Measurements from ENCODE around the gene SFTA2.

SFTA2 gene

DNA sequence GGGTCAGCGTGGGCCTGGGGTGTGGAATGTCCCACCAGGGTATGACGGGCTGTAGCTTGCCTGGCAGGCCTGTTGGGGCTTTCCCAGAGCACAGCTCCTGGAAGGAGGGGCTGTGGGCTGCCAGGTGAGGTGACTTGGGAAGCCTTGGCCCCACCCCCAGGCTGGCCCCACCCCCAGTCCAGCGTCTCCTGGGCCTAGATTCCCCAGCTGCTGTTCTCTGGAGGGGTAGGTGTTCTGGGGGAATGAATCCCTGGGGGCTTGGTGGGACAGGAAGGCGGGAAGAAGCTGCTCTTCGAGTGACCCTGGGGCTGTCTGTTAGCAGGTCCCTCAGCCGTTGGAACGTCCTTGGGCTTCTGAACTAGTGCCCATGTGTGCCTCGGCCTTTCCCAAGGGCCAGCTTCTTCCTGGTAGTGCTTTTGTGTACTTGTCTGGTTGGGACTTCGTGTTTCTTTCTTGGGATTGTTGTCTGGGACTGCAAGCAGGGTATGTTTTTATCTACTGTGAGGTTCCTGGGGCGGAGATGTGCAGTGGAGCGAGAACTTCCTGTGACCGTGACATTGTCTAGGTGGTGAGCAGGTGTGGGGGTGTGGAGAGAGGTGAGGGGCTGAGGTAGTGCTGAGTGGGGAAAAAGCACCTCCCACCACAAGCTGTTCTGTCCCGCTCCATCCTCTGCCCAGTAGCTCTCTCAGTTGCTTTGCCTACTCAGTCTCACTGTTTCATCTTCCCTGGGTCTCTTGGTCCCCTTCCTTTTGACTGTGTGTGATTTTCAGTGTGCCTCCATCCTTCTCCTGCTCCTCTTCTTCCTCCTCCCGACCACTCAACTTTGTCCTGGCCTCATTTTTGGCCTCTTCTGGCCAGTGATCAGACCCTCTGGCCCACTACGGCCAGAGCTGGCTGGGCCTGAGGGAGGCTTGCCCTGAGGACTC is 48.9 kb downstream of the SFTA2 start:
- TF ChIP-seq BACH2 (CRISPR knock-in tag; IDR thresholded peaks at IDR 0.05; ENCODE audit: borderline replicate concordance) = no peak
- no peak for TF ChIP-seq CSDC2 (CRISPR knock-in tag; IDR thresholded peaks at IDR 0.05)
- no peak for TF ChIP-seq RARB (CRISPR knock-in tag; IDR thresholded peaks at IDR 0.05)
- TF ChIP-seq ZNF70 (CRISPR knock-in tag; IDR thresholded peaks at IDR 0.05) = no peak
- no peak for TF ChIP-seq PPARA (CRISPR knock-in tag; IDR thresholded peaks at IDR 0.05; ENCODE audit: borderline replicate concordance)
- TF ChIP-seq, protein P1, sequence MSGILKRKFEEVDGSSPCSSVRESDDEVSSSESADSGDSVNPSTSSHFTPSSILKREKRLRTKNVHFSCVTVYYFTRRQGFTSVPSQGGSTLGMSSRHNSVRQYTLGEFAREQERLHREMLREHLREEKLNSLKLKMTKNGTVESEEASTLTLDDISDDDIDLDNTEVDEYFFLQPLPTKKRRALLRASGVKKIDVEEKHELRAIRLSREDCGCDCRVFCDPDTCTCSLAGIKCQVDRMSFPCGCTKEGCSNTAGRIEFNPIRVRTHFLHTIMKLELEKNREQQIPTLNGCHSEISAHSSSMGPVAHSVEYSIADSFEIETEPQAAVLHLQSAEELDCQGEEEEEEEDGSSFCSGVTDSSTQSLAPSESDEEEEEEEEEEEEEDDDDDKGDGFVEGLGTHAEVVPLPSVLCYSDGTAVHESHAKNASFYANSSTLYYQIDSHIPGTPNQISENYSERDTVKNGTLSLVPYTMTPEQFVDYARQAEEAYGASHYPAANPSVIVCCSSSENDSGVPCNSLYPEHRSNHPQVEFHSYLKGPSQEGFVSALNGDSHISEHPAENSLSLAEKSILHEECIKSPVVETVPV (CRISPR knock-in tag; IDR thresholded peaks at IDR 0.05) = no peak
- no peak for TF ChIP-seq ESRRG (CRISPR knock-in tag; IDR thresholded peaks at IDR 0.05)
- TF ChIP-seq OSR1 (CRISPR knock-in tag; IDR thresholded peaks at IDR 0.05) = no peak
- TF ChIP-seq, protein P2, sequence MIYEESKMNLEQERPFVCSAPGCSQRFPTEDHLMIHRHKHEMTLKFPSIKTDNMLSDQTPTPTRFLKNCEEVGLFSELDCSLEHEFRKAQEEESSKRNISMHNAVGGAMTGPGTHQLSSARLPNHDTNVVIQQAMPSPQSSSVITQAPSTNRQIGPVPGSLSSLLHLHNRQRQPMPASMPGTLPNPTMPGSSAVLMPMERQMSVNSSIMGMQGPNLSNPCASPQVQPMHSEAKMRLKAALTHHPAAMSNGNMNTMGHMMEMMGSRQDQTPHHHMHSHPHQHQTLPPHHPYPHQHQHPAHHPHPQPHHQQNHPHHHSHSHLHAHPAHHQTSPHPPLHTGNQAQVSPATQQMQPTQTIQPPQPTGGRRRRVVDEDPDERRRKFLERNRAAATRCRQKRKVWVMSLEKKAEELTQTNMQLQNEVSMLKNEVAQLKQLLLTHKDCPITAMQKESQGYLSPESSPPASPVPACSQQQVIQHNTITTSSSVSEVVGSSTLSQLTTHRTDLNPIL (CRISPR knock-in tag; IDR thresholded peaks at IDR 0.05; ENCODE audit: low read depth) = no peak
- no peak for TF ChIP-seq ISL1 (CRISPR knock-in tag; IDR thresholded peaks at IDR 0.05)
- TF ChIP-seq ZNF565 (CRISPR knock-in tag; conservative IDR thresholded peaks at IDR 0.05; ENCODE audit: low read depth) = no peak
- TF ChIP-seq ARNTL (CRISPR knock-in tag; IDR thresholded peaks at IDR 0.05; ENCODE audit: borderline replicate concordance, low read depth) = no peak
- no peak for TF ChIP-seq ZNF8 (CRISPR knock-in tag; IDR thresholded peaks at IDR 0.05)
- TF ChIP-seq, protein P3, sequence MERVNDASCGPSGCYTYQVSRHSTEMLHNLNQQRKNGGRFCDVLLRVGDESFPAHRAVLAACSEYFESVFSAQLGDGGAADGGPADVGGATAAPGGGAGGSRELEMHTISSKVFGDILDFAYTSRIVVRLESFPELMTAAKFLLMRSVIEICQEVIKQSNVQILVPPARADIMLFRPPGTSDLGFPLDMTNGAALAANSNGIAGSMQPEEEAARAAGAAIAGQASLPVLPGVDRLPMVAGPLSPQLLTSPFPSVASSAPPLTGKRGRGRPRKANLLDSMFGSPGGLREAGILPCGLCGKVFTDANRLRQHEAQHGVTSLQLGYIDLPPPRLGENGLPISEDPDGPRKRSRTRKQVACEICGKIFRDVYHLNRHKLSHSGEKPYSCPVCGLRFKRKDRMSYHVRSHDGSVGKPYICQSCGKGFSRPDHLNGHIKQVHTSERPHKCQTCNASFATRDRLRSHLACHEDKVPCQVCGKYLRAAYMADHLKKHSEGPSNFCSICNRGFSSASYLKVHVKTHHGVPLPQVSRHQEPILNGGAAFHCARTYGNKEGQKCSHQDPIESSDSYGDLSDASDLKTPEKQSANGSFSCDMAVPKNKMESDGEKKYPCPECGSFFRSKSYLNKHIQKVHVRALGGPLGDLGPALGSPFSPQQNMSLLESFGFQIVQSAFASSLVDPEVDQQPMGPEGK (CRISPR knock-in tag; IDR thresholded peaks at IDR 0.05; ENCODE audit: borderline replicate concordance) = no peak
- TF ChIP-seq ZFP30 (CRISPR knock-in tag; IDR thresholded peaks at IDR 0.05) = no peak
- TF ChIP-seq GLIS3 (CRISPR knock-in tag; IDR thresholded peaks at IDR 0.05) = no peak
- TF ChIP-seq SNAI2 (CRISPR knock-in tag; IDR thresholded peaks at IDR 0.05) = no peak
- no peak for TF ChIP-seq ZFP3 (CRISPR knock-in tag; IDR thresholded peaks at IDR 0.05)
- no peak for ATAC-seq

DNA sequence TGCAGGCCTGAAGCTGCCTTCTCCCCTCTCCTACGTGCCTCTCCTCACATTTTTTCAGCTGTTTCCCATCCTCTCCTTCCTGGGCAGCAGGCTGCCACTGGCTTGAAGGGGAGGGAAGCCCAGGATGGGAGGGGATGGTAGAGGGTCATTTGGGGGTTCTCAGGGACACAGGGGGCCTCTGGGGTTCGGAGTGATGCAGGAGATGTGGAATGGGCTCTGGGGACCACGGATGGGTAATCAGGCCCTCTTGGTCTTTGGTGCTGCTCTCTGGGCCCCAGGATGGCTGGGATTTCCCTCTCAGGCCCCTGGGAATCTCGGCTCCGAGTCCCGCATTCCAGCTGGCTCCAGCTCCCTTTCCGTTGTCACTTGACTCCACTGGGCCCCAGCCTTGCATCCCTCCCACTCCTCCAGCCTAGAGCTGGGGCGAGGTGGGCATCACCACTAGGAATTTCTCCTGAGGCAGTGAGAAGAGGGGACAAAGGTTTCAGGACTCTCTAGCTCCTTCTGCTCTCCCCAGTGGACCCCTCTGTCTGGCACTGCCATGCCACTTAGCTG is 49.7 kb downstream of the SFTA2 start:
- ATAC-seq = no peak
- TF ChIP-seq ZNF8 (CRISPR knock-in tag; IDR thresholded peaks at IDR 0.05) (no peak), TOX (CRISPR knock-in tag; IDR thresholded peaks at IDR 0.05; ENCODE audit: borderline replicate concordance) (no peak), BACH2 (CRISPR knock-in tag; IDR thresholded peaks at IDR 0.05; ENCODE audit: borderline replicate concordance) (no peak), ZFP30 (CRISPR knock-in tag; IDR thresholded peaks at IDR 0.05) (no peak), CSDC2 (CRISPR knock-in tag; IDR thresholded peaks at IDR 0.05) (no peak), ZNF70 (CRISPR knock-in tag; IDR thresholded peaks at IDR 0.05) (no peak), ARNTL (CRISPR knock-in tag; IDR thresholded peaks at IDR 0.05; ENCODE audit: borderline replicate concordance, low read depth) (no peak), ZFP3 (CRISPR knock-in tag; IDR thresholded peaks at IDR 0.05) (no peak), TCF4 (CRISPR knock-in tag; IDR thresholded peaks at IDR 0.05; ENCODE audit: borderline replicate concordance) (no peak), ZC3H10 (CRISPR knock-in tag; IDR thresholded peaks at IDR 0.05) (no peak), OSR1 (CRISPR knock-in tag; IDR thresholded peaks at IDR 0.05) (no peak)
- TF ChIP-seq, protein P4, sequence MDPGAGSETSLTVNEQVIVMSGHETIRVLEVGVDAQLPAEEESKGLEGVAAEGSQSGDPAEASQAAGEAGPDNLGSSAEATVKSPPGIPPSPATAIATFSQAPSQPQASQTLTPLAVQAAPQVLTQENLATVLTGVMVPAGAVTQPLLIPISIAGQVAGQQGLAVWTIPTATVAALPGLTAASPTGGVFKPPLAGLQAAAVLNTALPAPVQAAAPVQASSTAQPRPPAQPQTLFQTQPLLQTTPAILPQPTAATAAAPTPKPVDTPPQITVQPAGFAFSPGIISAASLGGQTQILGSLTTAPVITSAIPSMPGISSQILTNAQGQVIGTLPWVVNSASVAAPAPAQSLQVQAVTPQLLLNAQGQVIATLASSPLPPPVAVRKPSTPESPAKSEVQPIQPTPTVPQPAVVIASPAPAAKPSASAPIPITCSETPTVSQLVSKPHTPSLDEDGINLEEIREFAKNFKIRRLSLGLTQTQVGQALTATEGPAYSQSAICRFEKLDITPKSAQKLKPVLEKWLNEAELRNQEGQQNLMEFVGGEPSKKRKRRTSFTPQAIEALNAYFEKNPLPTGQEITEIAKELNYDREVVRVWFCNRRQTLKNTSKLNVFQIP (CRISPR knock-in tag; IDR thresholded peaks at IDR 0.05; ENCODE audit: borderline replicate concordance, low read depth) = no peak
- TF ChIP-seq, protein P1 (CRISPR knock-in tag; IDR thresholded peaks at IDR 0.05) = no peak
- TF ChIP-seq, protein P5, sequence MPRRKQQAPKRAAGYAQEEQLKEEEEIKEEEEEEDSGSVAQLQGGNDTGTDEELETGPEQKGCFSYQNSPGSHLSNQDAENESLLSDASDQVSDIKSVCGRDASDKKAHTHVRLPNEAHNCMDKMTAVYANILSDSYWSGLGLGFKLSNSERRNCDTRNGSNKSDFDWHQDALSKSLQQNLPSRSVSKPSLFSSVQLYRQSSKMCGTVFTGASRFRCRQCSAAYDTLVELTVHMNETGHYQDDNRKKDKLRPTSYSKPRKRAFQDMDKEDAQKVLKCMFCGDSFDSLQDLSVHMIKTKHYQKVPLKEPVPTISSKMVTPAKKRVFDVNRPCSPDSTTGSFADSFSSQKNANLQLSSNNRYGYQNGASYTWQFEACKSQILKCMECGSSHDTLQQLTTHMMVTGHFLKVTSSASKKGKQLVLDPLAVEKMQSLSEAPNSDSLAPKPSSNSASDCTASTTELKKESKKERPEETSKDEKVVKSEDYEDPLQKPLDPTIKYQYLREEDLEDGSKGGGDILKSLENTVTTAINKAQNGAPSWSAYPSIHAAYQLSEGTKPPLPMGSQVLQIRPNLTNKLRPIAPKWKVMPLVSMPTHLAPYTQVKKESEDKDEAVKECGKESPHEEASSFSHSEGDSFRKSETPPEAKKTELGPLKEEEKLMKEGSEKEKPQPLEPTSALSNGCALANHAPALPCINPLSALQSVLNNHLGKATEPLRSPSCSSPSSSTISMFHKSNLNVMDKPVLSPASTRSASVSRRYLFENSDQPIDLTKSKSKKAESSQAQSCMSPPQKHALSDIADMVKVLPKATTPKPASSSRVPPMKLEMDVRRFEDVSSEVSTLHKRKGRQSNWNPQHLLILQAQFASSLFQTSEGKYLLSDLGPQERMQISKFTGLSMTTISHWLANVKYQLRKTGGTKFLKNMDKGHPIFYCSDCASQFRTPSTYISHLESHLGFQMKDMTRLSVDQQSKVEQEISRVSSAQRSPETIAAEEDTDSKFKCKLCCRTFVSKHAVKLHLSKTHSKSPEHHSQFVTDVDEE (CRISPR knock-in tag; IDR thresholded peaks at IDR 0.05) = no peak

All from SK-N-SH treated with all-trans-retinoic acid at 6 μM for 48 hours (cell line).